Uterus (tissue), 2 donors: ENCODE data around the gene TMEM127.

Experiments
- POLR2A ChIP-seq, 2 donors: fragments of 450-650 bp; IDR thresholded peaks; one replicate each; pipeline ENCODE4 v1.6.1; 2016; ENCODE audit warnings: antibody characterized with exemption in 2 of 2, mild to moderate bottlenecking in 1 of 2, moderate library complexity in 1 of 2
- TF ChIP-seq, protein P1 (sequence below), 4 experiments: fragments of 200-600 bp in 2 of 4; fragments of 450-650 bp in 2 of 4; sonication (generic) in 2 of 4; IDR thresholded peaks; one replicate each; pipeline ENCODE4 v1.5.1; 2016 to 2019; ENCODE audit warnings: antibody characterized with exemption in 4 of 4, mild to moderate bottlenecking in 2 of 4, moderate library complexity in 1 of 4

GRCh38 chr2:96291751-96292150 lies 26.0 kb upstream of the TMEM127 start:
- TF ChIP-seq POLR2A (IDR thresholded peaks at IDR 0.05): no peak
- TF ChIP-seq, protein P1, sequence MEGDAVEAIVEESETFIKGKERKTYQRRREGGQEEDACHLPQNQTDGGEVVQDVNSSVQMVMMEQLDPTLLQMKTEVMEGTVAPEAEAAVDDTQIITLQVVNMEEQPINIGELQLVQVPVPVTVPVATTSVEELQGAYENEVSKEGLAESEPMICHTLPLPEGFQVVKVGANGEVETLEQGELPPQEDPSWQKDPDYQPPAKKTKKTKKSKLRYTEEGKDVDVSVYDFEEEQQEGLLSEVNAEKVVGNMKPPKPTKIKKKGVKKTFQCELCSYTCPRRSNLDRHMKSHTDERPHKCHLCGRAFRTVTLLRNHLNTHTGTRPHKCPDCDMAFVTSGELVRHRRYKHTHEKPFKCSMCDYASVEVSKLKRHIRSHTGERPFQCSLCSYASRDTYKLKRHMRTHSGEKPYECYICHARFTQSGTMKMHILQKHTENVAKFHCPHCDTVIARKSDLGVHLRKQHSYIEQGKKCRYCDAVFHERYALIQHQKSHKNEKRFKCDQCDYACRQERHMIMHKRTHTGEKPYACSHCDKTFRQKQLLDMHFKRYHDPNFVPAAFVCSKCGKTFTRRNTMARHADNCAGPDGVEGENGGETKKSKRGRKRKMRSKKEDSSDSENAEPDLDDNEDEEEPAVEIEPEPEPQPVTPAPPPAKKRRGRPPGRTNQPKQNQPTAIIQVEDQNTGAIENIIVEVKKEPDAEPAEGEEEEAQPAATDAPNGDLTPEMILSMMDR (IDR thresholded peaks at IDR 0.05): no peak
